Measurements from ENCODE around the gene CACNA1D.
A peak's percentile ranks its signal among the peaks of the same experiment; 100 is the strongest.

The CACNA1D gene

DNA sequence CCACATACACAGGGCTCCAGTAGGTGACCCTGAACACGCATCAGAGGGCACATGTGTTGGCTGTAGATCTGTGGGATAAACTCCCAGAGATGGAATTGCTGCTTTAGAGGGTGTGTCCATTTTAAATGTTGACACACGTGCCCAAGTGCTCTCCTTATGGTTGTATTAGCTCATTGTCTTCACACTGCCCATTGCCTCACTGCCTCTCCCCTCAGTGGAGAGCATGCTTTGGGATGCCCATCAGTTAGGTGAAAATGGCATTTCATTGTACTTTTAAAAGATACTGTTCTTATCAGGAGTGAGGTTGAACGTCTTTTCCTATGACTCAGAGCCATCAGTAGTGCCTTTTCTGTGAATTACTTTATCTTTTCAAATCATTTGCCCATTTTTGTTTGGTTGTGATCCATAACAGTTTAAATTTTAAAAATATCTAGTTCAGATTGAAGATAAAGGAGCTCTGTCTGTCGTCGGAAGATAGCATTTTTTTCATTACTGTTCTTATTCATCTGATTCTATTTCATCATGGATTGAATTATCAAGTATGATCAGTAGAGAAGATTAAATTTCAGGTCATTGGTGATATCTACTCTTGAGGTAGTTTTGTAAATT, 231.1 kb downstream of the CACNA1D start:
- DNase-seq: no peak

DNA sequence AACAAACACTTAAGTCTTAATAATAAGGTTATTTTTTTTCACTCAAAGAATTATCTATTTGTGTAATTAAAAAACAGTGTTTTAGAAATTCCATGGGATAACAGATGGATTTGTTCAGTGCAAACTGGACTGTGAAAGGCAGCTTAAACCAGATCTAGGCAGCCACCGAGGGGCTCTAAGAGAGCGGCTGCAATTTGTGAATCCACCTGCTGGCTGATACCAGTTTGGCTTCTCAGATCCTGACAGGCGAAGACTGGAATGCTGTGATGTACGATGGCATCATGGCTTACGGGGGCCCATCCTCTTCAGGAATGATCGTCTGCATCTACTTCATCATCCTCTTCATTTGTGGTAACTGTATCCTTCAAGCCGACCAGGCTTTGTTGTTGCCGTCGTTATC, 232.2 kb downstream of the CACNA1D start:
- no peak for DNase-seq

DNA sequence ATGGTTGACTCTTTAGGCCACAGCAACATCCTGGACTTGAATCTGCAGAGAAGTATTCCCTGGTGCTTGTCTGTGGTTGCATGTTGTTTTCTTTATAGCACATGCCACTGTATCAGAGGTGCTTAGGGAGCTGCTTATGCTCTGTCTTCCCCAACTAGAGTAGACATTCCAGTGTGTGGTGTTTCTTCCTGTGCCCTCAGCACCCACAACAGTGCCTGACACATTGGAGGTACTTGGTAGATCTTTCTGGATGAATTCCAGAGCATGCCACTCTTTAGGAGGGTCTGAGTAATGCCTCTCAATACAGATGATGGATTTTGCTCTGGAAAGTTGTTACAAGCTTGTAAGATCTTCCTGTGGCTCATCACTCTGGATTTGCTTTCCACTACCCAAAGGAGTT, 234.2 kb downstream of the CACNA1D start:
- DNase-seq: no peak

DNA sequence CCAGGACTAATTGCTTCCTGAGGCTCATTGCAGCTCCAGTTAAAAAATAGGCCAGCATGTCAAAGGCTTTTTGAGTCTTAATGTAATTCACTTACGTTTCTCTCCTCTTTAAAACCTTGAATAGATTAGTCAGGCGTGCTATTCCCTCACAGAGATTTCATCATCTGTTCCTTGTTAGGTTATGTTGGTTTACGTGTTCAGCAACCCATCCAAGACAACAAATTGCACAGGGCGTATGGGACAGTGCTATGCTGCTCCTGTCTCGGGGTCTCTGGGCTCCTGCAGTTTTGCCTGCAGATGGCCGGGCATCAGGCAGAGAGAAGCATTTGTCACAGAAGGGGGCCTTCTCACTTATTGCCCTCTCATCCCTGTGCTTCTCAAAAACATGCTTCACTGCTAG, 234.7 kb downstream of the CACNA1D start:
- no peak for DNase-seq

DNA sequence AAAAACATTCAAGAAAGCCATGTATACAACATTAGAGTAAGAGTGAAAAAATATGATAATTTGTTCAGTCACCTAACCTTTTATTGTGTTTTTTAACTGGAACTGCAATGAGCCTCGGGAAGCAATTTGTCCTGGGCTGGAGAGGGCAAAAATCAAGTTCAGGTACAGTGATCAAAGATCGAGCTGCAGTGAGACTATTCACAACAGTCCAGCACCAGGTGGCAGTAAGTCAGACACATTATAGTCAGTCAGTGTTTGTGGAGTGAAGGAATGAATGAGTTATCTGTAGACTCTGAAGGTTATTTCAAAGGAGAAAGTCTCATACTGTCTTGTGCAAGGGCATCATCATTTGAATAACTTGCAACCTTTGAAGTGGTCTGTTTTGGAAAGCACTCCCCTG, 235.2 kb downstream of the CACNA1D start:
- no peak for DNase-seq

DNA sequence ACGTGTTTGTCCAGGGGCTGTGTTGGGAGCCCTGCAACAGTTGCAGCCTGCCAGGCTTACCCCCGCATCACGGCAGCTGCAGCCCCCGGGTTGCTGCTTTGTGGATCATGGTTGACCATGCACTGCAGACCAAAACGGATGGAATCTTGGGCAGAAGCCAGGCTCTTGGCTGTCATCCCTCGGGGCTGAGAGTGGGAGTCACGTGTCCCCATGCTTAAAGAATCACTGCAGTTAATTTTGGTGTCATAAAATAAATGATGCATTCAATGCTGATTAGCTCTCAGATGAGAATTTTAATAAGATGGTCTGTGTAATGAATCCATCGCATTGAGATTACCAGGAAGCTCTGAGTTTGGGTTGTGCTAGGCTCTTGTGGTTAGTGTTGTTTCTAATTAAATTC, 236.2 kb downstream of the CACNA1D start:
- no peak for DNase-seq

DNA sequence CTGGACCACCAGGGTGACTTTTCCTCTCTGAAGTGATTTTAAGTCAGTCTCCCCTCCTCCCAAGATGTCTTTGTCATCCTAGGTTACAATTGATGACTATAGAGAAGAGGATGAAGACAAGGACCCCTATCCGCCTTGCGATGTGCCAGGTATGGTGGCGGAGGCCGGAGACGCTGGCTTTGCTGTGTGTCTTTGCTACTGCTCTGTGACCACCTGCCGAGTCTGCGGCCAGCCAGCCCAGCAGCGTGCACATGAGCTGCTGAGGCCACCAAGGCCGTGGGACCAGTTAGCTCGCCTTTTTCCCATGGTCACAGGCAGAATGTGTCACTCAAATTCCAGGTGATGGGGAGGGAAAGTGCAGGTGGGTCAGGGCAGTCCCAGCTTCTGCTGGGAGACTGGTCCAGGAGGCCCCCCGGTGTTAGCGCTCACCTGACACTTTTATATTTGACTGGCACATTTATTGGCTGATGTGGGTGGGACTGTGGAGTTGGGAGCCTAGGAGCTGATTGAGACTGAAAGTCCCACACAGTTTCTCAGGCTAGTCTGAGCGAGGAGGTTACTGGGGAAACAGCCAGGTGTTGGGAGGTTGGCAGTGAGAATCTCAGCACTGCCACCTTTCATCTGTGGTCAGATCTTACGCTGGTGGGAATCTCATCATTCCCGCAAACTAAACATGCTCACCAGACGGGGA, 237.7 kb downstream of the CACNA1D start:
- no peak for DNase-seq

DNA sequence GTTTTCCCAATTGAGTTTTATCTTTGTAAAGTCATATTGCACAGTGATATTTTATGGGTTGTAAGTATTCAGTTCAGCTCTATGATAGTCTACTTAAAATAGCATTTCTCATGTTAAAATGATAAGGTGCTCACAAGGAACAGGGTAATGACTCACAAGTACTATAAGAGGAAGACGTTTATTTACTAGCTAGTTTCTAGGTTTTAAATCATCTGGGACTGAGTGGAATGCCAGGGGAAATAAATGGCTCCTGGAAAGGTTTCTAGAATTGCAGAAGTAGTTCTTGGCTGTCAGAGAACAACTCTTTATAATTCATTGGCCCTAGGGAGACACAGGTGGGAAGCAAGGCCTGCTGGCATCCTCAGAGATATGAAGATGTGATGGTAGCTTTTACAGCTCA, 239.0 kb downstream of the CACNA1D start:
- DNase-seq: no peak

DNA sequence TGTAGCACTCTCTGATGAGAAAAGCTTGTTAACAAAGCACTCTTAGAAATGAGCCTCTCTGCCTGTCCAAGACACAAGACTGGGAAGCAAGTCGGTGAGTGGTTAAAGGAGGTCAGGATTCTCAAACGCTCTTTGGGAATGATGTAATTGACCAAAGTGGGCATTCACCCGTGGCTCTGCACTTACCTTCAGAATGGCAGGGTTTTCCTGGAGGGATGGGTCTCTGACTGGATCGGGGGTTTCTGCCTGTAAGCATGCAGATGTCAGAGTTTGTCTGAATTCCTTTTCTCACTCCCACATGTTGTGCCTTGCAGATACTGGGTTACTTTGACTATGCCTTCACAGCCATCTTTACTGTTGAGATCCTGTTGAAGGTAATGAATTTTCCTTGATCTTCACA, 245.6 kb downstream of the CACNA1D start:
- DNase-seq: no peak

DNA sequence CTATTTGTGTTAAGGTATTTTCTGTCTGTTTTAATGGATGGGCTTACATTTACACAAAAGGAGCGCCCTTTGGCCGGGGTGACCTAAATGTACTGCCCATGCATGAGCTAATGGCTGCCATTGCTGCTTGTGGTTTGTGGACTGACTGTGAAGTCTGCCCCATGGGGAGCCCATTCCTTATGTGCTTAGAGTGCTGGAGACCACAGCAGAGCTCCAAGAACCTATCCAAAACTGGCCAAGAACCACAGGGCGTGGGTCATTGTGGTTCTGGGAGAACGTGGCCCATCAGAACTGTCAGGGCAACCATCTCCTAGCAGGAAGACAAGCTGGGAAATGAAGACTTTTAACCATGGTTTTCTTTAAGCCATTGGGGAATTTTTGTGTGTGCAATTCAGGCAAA, 246.5 kb downstream of the CACNA1D start:
- DNase-seq: no peak

DNA sequence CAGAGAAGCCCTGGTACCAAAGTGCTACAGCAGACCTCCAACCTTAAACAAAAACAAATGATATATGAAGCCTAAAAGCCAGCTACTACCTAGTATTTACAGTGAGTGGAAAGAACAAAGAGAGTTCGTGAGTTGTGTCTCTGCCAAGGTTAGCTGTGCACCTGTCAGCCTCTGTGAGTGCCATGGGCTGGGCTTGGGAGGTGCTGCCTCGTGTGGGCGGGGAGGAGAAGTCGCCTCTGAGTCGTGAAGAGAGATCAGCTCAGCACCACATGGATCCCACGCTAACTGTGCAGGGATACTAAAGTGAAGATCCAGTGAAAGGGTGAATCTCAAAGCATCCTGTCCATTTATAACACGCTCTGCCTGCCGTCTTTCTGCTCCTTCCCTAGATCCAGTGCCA, 249.9 kb downstream of the CACNA1D start:
- DNase-seq: no peak

DNA sequence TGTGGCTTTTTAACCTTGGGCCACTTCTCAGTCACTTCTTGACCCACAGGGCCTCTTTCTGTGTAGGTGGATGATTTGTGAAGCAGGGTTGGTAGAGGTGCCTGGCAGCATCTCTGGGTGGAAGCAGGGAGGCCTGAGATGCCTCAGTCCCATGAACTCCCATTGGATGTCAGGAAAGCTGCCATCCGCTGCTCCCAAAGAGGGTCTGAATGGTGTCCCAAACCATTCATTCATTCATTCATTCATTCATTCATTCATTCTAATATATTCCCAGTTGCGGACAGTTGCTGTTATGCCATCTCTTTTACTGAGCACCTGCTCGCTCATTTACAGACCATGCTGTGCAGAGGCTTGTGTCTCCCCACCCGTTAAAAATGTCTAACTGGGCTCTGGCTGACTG, 253.1 kb downstream of the CACNA1D start:
- DNase-seq: no peak

DNA sequence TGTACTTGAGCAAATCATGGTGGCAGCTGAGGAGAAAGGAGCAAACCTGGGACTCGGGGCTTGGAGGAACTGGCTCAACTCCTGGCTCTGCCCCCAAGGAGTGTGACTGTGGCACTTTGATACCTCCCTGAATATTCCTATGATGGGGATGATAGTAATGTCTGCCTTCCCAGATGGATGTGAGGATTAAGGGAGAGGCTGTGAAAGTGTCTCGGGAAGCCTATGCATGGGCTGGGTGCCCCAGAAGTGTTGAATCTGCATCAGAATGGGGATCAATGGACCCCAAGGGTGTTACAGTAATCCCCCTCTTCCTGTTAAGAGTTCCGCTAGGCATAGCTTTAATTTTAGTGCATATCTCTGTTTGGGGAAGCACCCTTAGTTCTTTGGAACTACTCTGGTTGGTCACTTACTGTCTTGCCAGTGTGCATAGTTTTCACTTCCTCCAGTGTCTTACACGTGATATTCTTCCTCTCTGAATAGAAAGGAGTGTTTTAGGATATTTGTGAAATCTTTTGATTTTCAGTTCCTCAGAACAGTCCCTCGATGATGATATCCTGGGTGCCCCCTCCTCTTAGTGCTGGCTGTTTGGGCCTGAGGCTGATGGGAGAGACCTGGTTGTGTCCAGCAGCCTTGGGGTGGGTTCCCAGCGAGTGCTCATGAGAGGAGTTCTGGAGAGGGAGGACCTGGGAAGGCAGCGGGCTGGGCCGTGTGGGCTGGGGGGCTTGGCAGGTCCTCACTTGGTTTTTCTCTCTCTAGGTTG, 254.3 kb downstream of the CACNA1D start:
- DNase-seq: peak; percentile 20 to 58

DNA sequence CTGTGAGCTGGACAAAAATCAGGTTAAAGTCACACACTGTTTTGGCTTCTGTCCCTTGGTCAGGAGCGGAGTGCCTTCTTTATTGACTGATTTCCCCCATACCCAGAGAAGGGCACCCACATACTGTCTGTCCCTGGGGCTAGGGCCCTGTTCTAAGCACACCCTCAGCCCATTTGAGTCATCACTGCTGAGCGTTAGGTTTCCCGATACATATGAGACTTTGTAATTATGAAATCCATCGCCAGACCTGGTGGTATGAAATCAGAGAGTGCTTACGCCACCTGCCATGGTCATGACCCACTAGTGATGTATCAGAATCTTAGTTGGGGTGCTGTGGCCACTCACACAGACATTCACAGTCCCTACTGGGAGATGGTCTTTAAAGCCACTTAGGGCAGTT, 255.0 kb downstream of the CACNA1D start:
- DNase-seq: peak in 1 of 2 donors; percentile 69

DNA sequence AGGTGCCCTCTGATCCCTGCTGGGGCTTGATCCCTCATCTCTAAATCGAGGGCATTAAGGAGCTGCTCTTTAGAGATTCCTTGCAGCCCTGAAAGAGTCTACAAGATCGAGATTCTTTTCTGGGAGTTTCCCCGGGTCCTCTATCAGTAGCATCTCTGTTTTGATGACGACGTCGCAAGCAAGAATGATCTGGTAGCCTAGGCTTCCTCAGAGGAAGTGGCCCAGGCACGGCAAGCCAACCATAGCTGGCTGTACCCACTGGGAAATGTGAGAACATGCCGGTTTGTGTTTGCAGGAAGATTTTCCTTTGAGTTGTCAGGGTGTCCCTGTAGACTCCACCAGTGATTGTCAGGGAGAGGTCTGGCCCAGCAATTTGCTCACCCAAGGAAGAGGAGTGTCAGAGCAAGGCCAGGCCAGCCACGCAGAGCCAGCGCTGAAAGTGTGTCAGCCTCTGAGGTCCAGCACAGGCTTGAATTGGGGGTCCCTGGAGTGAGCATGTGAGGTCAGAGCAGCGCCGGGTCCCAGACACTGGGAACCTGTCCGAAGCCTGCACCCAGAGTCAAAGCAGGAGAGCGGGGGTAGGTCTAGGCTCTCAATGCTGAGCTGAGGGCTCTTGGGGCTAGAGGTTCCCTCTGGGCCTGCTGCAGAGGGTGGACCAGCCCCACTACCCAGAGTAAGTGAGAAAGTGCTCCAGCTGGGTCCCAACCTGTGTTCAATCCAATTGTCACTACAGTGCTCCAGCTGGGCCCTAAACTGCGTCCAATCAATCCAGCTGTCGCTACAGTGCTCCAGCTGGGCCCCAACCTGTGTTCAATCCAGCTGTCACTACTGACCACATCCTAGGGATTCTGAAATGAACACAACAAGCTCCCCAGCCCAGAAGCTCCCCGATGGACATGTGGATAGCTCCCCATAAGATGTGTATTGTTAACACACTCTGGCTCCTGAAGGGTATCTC, 256.1 kb downstream of the CACNA1D start:
- DNase-seq: peak; percentile 19 to 49

DNA sequence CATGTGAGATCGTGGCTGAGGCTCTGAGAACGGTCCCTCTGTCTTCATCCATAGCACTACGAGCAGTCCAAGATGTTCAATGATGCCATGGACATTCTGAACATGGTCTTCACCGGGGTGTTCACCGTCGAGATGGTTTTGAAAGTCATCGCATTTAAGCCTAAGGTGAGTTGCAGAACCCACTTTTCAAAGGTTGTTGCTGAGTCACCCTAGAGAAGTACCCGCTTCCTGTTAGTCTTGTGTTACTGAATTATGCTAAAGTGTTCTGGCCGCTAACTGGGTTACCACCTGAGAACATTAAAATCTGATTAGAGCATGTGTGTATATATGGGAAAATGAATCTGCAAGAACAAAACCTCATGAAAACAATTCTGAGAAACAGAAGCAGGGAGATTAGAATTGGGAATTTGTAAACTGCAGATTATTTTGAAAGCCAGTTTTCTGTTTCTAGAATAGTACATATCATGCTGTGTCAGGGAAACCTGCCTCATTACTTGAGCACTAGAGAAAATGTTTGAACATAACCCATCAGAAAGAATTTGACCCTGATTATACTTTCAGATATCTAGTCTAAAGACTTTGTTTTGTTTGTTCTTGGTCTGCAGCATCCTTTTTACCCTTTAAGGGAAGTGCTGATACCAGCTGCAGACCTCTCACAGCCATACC, 259.2 kb downstream of the CACNA1D start:
- peak in 1 of 2 donors; percentile 31 for DNase-seq

DNA sequence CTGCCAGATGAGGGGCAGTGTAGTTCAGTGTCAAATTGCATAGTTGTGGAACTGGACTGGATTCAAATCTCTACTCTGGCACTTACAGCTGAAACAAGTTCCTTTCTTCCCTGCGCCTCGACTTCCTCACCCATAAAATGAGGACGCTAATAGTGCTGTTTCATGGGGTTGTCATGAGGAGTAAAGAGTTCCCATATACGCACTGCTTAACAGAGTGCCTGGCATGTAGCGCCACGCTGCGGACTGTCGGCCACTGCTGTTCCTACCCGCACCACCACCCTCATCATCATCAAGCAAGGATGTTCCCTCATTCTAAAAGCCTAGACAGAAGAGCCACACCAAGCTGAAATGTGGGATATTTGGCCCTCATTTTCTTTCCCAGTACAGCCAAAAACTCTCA, 259.9 kb downstream of the CACNA1D start:
- DNase-seq: peak in 1 of 2 donors; percentile 18

DNA sequence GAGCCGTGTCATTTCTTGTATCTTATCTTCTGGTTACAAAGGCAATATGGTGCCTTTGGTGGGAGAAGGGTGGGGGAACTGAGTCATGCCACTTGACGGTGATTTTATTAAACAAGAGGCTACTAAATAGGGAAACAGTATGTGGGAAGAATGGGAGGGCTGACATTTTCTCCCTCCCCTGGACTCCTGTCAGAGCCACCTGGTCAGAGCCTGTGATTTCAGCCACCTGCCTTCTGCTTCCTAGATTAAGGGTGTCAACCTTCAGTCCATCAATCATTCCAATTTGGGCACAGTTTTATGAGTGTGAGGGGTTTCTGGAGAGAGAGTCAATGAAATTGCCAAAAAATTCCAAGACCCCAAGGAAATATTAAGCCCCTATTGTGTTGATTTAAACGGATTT, 264.4 kb downstream of the CACNA1D start:
- DNase-seq: no peak

DNA sequence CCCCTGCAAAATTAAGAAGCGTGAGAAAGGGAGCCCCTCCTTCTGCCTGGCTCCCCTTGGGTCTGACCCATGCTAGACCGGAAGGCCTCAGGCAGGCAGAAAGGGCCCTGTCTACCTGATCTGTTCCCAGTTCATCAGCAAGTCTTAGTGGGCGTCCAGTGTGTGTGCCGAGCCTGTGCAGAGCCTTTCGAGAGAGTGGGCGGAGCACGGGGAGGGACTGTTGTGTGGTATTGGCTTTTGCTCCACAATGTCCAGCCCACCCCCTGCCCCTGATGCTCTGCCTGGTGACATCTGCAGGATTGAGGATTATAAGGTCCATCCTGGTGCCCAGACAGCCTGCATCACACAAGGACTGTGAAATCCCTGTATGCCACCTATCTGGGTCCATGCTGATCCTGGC, 268.9 kb downstream of the CACNA1D start:
- no peak for DNase-seq

DNA sequence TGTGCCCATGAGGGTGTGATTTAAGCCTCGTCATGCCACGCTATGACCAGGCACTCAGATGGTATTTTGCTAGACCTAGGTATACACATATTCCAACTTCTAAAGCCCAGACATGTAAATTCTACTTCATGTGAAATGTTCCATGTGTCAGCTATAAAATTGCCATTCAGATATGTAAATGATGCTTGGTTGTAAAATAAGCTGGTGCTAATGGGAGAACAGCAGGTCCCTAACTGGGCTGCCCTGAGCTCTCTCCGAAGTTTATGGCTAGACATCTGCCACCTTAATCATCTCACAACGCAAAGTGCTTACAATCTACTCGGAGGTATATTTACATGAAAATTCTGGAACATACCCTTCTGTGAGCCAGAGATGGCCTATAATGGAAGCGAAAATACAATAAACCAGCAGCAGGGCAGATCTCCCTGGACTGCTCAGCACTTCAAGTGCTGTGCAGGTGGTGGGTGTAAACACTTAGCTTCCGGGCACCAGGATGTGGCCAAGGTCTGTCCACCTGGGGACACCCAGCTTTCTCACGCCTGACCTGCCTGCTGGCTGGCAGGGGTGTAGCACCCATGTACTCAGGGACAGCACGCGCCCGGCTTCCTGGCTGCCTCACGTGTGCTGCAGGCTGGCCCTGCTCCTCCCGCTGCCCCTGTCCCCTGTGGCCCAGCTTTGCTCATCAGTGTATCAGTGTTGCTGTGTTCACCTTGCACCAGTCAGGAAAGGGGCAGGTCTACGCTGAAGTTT, 269.8 kb downstream of the CACNA1D start:
- DNase-seq: no peak

DNA sequence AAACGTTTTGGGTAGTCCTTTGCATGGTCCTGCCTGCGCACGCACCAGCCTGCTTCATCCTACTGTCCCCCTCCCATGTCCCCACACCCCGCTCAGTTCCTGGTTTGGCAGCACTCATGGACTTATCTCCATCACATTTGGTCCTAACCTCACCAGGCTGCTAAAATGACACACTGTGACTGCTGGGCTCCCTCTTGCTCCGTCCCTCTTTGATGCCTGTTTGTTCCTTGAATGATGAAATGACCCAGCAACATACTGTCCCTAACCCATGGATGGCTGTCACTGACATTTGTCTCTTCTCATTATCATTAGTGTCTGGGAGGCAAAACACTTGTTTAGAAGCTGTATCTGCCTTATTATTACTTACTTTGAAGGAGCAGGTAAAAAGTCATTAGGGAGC, 271.3 kb downstream of the CACNA1D start:
- DNase-seq: no peak

DNA sequence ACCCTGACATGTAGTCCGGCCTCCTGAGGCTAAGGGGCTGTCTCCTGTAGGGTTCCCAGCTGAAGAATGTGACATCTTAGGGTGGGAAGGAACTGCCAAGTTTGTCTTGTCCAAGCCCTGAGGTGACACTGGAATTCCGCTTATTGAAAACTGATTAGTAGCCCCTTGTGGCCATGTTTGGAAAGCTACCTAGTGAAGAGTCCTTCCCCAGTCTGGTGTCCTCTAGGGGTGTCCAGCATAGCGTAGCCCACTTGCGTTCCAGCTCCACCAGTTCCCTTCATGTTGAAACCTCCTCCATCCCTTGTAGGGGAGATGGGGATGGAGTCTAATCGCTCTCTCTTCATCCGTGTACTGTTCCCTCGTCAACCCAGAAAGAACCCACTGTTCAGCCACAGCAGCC, 272.3 kb downstream of the CACNA1D start:
- DNase-seq: no peak

All from CD4-positive, alpha-beta T cell treated with Interleukin-4 for 1 hour (primary cell).